K562 (cell line): ENCODE results near the gene SSR2. TPM values are rescaled to one million over a fixed set of nuclear protein-coding genes. Genes with fewer than 3 reads are reported as not detected.

Source experiments
- ATF6 ChIP-seq: sonication (generic); formaldehyde crosslinking; IDR thresholded peaks from 2 replicates; pipeline ENCODE4 v1.4.0; 2020; ENCODE audit warnings: mild to moderate bottlenecking, missing genetic modification reagents
- BRD9 ChIP-seq: fragments of 450-650 bp; IDR thresholded peaks from 2 replicates; pipeline ENCODE4 v1.6.1; 2018; ENCODE audit warnings: low read depth; ENCODE audit not compliant: partially characterized antibody
- CBX5 ChIP-seq: IDR thresholded peaks from 2 replicates; pipeline ENCODE4 v1.6.1; 2014; ENCODE audit warnings: low read depth, borderline replicate concordance
- CXXC5 ChIP-seq: fragments of 250-450 bp; sonication (Bioruptor Pico); IDR thresholded peaks from 2 replicates; pipeline ENCODE4 v1.8.0; 2022; ENCODE audit warnings: inconsistent platforms, mild to moderate bottlenecking, moderate library complexity
- ETS1 ChIP-seq: conservative IDR thresholded peaks from 2 replicates; pipeline ENCODE4 v1.6.1; 2011; ENCODE audit warnings: low read depth, mild to moderate bottlenecking, low read length; ENCODE audit not compliant: control insufficient read depth
- L3MBTL2 ChIP-seq: fragments of 450-650 bp; IDR thresholded peaks from 2 replicates; pipeline ENCODE4 v1.6.1; 2016; ENCODE audit warnings: mild to moderate bottlenecking, moderate library complexity
- MCM7 ChIP-seq, 2 experiments: fragments of 450-650 bp; IDR thresholded peaks; 2 replicates each; pipeline ENCODE4 v1.6.1; 2016 to 2018
- POLR2B ChIP-seq: fragments of 450-650 bp; IDR thresholded peaks from 2 replicates; pipeline ENCODE4 v1.6.1; 2018; ENCODE audit warnings: low read depth; ENCODE audit not compliant: partially characterized antibody
- RFX7 ChIP-seq: fragments of 250-450 bp; sonication (Bioruptor Pico); IDR thresholded peaks from 2 replicates; pipeline ENCODE4 v1.5.1; 2021; ENCODE audit warnings: mild to moderate bottlenecking
- RUNX1 ChIP-seq: sonication (generic); IDR thresholded peaks from 2 replicates; pipeline ENCODE4 v1.6.1; 2016; ENCODE audit warnings: antibody characterized with exemption, low read depth
- SLC30A9 ChIP-seq: fragments of 250-450 bp; sonication (Bioruptor Pico); IDR thresholded peaks from 2 replicates; pipeline ENCODE4 v1.8.0; 2022; ENCODE audit warnings: mild to moderate bottlenecking, moderate library complexity
- SP1 ChIP-seq: sonication (generic); formaldehyde crosslinking; IDR thresholded peaks from 2 replicates; pipeline ENCODE4 v1.8.1; 2022; ENCODE audit warnings: mild to moderate bottlenecking, missing genetic modification reagents
- STAT5A ChIP-seq: IDR thresholded peaks from 2 replicates; pipeline ENCODE4 v1.6.1; 2012; ENCODE audit warnings: low read length, inconsistent platforms, borderline replicate concordance
- TCF7 ChIP-seq: sonication (generic); IDR thresholded peaks from 2 replicates; pipeline ENCODE4 v1.6.1; 2016; ENCODE audit warnings: antibody characterized with exemption, borderline replicate concordance
- TCF7L2 ChIP-seq: fragments of 150-350 bp; IDR thresholded peaks from 2 replicates; pipeline ENCODE4 v1.6.1; 2016; ENCODE audit warnings: low read depth, mild to moderate bottlenecking, low read length, moderate library complexity
- ZC3H4 ChIP-seq: sonication (generic); formaldehyde crosslinking; IDR thresholded peaks from 2 replicates; pipeline ENCODE4 v1.9.0; 2021; ENCODE audit warnings: missing genetic modification reagents, borderline replicate concordance
- ZNF23 ChIP-seq: fragments of 250-450 bp; sonication (Bioruptor Pico); IDR thresholded peaks from 2 replicates; pipeline ENCODE4 v1.4.0; 2020; ENCODE audit warnings: mild to moderate bottlenecking
- ZNF395 ChIP-seq: fragments of 200-800 bp; sonication (Bioruptor generic); IDR thresholded peaks from 2 replicates; pipeline ENCODE4 v1.6.1; 2017; ENCODE audit warnings: missing genetic modification characterization, missing compliant biosample characterization
- ZNF589 ChIP-seq: fragments of 200-800 bp; sonication (Bioruptor generic); IDR thresholded peaks from 2 replicates; pipeline ENCODE4 v1.6.1; 2016; ENCODE audit warnings: low read depth, missing genetic modification characterization, missing compliant biosample characterization
- ZNF79 ChIP-seq: fragments of 250-450 bp; sonication (Bioruptor Pico); IDR thresholded peaks from 2 replicates; pipeline ENCODE4 v1.4.0; 2020; ENCODE audit warnings: low read depth, mild to moderate bottlenecking, moderate library complexity
- polyA plus RNA-seq, 8 experiments: library from polyadenylated mRNA; depleted of rRNA in 4 of 8; stranded (reverse) in 5 of 8; unstranded in 3 of 8; fragments of >200 nt; fragmentation: Nextera tagmentation in 2 of 8; fragmentation: Illumina TruSeq in 1 of 8; extraction: Ambion mirVana in 2 of 8; extraction: Trizol in 1 of 8; gene quantifications; 2 replicates each; pipeline versions ENCODE4 v1.2.1 to v1.2.3, GENCODE V29; 2011 to 2014; ENCODE audit warnings: inconsistent platforms in 1 of 8, missing spikeins in 1 of 8
- total RNA-seq, 7 experiments: library from RNA; depleted of rRNA in 6 of 7; stranded (reverse); fragments of >200 nt in 6 of 7; fragmentation: Illumina TruSeq in 2 of 7; extraction: Trizol in 2 of 7; gene quantifications; 2 replicates each; pipeline versions ENCODE4 v1.2.1 to v1.2.3, GENCODE V29; 2011 to 2021; ENCODE audit warnings: low replicate concordance in 1 of 7

Gene SSR2
- total and polyA plus RNA-seq, 9 of the 15 experiments (the other 6 are each of a cell fraction or from before 2014, with no cell fraction given): 161 to 411 (median 240) TPM

GRCh38 chr1:156020293-156021092 is at the start of gene SSR2 (continued):
- TF ChIP-seq ZNF589 (CRISPR knock-in tag): no peak
- TF ChIP-seq TCF7L2: peak; percentile 82
- TF ChIP-seq POLR2B: peak; percentile 83
- TF ChIP-seq ZNF79 (CRISPR knock-in tag): no peak
- TF ChIP-seq RFX7 (CRISPR knock-in tag): no peak
- no peak for TF ChIP-seq ZNF23
- TF ChIP-seq TCF7: peak; percentile 96
- no peak for TF ChIP-seq RUNX1
- TF ChIP-seq SP1: no peak
- no peak for TF ChIP-seq ATF6 (CRISPR knock-in tag)
- TF ChIP-seq L3MBTL2: no peak
- TF ChIP-seq CXXC5: 0 out of 2 replicates have a peak, but pooled peaks have one; percentile 32
- no peak for TF ChIP-seq ZC3H4 (CRISPR knock-in tag)
- no peak for TF ChIP-seq MCM7 (IDR thresholded peaks at IDR 0.05)
- TF ChIP-seq BRD9: no peak
- peak; percentile 88 for TF ChIP-seq ETS1
- no peak for TF ChIP-seq STAT5A
- no peak for TF ChIP-seq ZNF395 (CRISPR knock-in tag)
- TF ChIP-seq SLC30A9: no peak
- TF ChIP-seq CBX5: no peak
